RKO (cell line): ENCODE results near the gene ASCC2.

Experiments used
- DNase-seq: peaks from one replicate; pipeline ENCODE4 v3.0.0-alpha.2; 2016; ENCODE audit warnings: low spot score

The ASCC2 gene

DNA sequence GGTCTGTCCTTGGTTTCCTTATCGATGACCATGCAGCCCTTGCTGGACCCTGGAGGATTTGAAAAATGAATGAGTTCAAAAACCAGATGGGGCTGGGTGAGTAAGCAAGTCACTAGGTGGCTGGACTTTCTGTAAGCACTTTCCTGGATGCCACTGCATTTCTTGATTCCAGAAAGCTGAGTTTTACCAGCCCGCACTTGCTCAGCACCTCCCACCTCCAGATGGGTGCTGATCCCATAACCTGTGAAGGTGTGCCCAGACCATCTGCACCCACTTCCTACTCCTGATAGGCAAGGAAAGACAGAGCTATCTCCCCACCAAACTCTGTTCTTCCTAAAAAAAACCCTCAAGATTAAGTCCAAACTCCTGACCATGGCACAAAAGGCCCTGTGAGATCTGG is 21.1 kb downstream of the ASCC2 start:
- DNase-seq, result no peak

- DNase-seq, result no peak
These were observed 21.5 kb downstream of the ASCC2 start for GRCh38 chr22:29816539-29816938.

DNA sequence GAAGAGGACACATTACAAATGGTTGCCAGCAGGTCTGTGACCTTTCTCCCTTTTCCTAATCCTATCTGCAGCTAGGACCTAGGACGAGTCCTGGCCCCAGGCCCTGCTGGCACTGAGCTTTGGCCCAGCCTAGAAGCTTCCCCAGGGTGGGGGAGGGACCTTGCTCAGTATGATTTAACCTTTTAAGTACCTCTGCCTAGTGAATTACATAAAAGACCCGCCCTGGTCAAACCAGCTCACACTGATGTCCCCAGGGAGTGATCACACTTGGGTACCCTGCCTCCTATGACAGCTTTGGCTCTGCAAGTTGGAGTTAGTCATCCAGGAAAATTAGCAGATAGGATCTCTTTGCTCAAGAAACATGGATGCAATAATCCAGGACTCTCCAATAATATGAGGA is 21.9 kb downstream of the ASCC2 start:
- no peak for DNase-seq

- no peak for DNase-seq
These were observed 22.5 kb downstream of the ASCC2 start for GRCh38 chr22:29815580-29815979.

DNA sequence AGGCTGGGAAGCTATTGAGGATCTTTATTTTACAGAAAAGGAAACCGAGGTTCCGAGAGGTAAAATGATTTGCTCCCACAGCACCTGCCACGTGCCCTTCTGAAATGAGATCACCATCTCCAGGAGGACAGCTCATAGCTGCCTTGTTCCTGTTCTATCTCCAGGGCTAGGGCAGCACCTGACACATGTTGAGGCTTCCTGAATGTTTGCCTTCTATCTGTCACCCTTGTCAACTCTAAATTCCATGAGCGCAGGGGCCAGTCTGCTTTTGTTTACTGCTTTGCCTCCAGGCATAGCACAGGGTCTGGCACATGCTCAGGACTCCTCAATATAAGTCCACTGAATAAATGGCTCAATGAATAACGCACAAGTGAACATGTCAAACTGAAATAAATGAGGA is 24.1 kb downstream of the ASCC2 start:
- DNase-seq, result no peak

- peak; percentile 45 for DNase-seq
These were observed 24.5 kb downstream of the ASCC2 start for GRCh38 chr22:29813563-29813962.

- DNase-seq, result no peak
These were observed 24.9 kb downstream of the ASCC2 start for GRCh38 chr22:29813126-29813525.

DNA sequence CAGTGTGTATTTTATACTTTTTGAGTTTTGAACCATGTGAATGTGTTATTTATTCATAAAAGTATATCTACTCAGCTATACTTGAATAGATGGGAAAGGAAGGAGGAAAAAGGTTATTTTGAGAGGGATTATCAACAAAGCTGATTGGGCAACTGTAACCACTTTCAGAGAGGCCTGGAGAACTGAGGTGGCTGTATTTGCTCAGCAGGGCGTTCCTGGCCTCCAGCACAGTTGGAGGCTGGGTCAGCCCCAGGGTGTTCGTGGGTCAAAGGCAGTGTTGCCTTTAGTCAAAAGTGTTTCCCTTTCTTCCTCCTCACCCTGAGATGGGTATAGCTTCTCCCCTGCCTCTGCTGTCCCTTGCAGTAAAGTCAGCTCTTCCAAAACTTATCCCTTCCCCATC is 26.7 kb downstream of the ASCC2 start:
- DNase-seq, result no peak

- DNase-seq, result no peak
These were observed 27.9 kb downstream of the ASCC2 start for GRCh38 chr22:29810216-29810615.

GRCh38 chr22:29806196-29806595 is 31.9 kb downstream of the ASCC2 start:
- no peak for DNase-seq

- no peak for DNase-seq
These were observed 33.1 kb downstream of the ASCC2 start for GRCh38 chr22:29804985-29805384.

GRCh38 chr22:29803190-29803589 is 34.9 kb downstream of the ASCC2 start:
- no peak for DNase-seq

- no peak for DNase-seq
These were observed 36.3 kb downstream of the ASCC2 start for GRCh38 chr22:29801796-29802195.

- DNase-seq, result no peak
These were observed 36.9 kb downstream of the ASCC2 start for GRCh38 chr22:29801153-29801552.

GRCh38 chr22:29799217-29799680 is 38.8 kb downstream of the ASCC2 start:
- DNase-seq, result peak; percentile 35

DNA sequence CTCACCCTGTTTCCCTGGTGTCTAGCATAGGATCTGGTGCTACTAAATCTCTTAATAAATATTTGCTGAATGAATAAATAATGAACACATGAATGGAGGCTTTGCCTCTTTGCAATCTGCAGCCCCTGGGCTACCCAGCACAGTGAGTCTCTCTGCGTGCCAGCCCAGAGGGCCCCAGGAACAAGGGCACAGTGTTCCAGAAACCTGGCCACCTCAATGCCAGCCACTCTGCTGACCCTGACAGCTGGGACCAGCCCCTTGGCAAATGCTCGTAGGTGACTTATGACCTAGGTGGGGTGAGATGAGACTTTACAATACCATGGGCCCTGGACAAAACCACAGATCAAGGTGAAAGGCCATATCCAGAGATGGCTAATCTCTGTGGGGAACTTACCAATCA is 39.3 kb downstream of the ASCC2 start:
- no peak for DNase-seq

DNA sequence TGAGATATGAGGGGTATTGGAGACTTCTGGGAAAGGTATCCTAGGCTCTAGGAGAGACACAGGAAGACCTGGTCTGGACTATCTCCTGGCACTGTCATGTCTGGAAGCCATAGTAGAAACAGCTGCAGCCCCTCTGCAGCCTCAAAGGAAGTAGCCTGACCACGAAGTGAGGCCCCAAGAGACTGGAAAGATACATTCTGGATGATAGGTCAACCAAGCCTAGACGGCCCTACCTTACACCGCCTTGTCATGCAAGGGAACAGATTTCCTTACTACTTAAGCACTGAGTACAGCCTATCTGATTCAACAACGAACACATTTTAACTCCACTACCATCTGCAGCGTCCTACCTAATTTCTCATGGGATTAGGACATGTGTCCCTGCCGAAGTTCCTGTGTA is 39.8 kb downstream of the ASCC2 start:
- no peak for DNase-seq

DNA sequence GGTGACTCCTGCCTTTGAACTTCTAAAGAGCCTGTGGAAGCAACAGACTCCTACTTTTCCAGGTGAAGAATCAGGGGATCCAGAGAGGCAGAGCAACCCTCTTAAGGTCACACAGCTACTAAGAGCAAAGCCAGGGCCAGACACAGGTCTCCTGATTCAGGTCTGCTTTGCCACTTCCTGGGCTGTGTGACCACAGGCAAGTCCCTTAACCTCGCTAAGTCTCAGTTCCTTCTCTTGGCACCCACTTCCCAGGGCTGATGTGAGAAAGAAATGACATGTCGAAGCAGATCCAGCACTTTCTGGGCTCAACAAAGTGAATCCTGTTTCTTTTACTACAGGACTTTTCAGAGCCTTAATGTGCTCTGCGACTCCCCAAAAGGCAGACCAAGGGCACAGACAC is 40.7 kb downstream of the ASCC2 start:
- no peak for DNase-seq

- no peak for DNase-seq
These were observed 42.4 kb downstream of the ASCC2 start for GRCh38 chr22:29795663-29796062.

DNA sequence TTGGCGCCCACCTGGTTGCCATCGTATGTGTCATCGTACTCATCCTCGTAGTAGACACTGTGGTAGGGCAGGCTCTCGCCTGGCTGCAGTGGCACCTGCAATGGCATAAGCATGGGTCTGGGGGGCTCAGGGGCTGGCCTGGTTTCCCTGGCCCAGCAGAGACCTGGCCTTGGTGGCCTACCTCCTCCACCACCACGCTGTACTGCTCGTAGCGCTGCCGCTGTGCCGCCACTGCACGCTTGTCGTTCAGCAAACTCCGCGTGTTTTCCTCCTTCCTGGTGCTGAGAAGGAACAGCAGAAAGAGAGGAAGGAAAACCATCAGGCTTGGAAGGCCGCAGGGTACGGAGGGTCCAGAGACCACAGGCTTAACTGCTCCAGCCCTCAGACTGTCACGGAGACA is 44.7 kb downstream of the ASCC2 start:
- DNase-seq, result no peak

DNA sequence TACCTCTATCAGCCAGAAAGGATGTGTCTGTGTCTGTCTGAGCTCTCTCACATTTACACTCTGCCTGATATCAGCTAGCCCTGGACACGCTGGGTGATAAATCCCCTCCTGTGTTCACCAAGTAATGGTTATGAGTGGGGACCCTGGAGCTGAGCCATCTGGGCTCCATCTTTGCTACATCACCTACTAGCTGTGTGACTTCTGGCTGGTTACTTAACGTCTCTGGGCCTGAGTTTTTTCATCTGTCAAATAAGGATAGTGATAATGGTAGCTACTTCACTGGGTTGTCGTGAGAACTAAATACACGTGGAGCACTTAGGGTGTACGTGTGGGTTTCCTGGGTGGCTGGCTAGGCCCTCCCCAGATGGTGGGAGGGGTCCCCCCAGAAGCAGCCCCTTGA is 48.0 kb downstream of the ASCC2 start:
- DNase-seq, result no peak

DNA sequence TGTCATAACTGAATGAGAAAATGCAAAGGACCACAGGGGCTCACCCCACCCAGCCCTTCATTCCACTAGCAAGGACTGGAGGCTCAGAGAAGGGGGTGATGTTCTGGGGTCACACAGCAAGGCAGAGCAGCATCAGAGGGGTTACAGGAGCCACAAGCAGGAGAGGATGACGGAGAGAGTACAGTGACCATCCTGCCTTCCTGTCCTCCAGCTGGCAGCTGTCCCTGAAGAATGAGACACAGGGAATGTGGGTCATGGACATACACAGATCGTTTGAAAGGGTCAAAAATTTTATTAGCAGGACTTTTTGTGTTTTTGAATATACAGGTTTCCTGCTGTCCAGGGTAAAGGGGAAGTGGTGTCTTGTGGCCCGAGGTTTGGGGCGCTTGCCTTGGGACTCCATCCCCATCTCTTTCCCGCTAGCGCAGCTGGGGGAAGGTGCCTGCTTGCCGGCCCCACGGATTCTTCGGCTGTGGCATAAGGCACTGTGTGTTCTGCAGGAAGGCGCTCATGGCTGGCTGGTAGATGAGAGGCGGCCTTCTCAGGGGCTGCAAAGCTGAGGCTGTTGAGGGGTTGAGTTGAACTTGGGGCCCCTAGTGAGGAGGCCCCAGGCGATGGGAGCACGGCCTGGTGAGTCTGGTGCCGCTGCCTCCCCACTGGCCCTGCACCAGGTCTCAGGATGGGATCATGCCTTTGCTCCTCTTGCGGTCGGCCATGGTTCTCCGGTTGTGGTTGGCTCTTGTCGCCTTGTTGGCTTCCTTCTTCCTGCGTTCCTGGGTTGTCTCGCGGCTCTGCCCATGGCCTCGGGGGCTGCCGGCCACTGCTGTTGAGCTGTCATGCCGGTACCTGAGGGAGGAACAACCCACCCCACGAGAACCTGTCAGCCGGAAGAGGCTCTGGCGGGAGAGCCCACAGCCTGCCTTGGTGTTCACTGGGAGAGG is 49.5 kb downstream of the ASCC2 start:
- DNase-seq, result no peak

DNA sequence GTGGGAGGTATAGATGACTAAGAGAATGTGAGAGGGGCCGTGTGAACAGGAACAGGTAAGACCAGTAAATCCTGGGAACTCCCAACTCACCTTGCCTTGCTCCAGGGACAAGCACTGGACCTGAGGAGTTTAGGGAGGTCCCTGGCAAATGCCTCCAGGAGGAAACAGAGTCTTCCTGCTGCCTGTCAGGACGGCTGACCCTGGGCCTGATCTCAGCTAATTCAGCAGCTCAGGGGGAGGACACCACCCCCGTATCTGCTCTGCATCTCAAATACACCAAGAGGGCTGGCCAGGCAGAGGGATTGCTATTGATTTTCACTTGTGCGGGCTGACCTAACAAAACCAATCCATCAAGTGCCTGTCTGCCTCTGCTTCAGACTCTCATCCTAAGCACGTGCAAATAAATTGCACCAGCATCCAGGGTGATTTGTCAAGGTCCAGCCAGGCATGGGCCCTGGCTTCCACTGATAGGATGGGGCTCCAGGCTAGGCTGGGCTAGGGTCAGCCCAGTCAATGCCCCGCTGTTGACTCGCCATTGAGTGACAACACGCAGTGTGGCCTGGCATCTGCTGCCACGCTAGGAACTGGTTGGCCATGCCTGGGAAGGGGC is 50.6 kb downstream of the ASCC2 start:
- DNase-seq, result no peak

DNA sequence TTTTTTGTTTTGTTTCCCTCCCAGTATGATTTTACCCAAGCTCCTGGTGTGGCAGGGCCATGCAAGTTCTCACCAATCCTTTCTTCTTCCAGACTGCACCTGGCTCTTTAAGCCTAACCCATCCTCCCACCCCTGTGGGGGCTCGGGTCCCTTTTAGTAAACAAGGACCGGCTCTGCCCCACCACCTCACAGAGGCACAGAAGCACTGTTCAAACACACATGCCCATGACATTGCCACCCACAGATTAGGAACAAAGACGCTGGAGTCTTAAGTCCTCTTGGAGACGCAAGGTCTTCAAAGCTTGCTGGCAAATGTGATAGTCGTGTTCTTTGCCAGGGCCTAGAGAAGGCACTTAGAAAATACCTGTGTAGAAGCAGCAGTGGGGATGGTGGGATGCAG is 52.0 kb downstream of the ASCC2 start:
- no peak for DNase-seq
